ENCODE data around the gene LNX2.

The LNX2 gene

GRCh38 chr13:27660511-27660910 lies 40.2 kb upstream of the LNX2 start:
- TF ChIP-seq FOXP2 (optimal IDR thresholded peaks at IDR 0.05; ENCODE audit: borderline replicate concordance, extremely low read depth, extremely low read length, insufficient read depth) (no peak), POLR2AphosphoS5 (IDR thresholded peaks at IDR 0.05; ENCODE audit: low read depth, low read length) (no peak), SIN3A (IDR thresholded peaks at IDR 0.05; ENCODE audit: borderline replicate concordance, insufficient read depth, low read length) (no peak), REST (IDR thresholded peaks at IDR 0.05; ENCODE audit: insufficient read depth in 1 of 2, low read depth in 2 of 2, low read length in 2 of 2) (no peak), TAF1 (IDR thresholded peaks at IDR 0.05; ENCODE audit: borderline replicate concordance, insufficient read depth, low read length) (no peak)

- TF ChIP-seq REST (IDR thresholded peaks at IDR 0.05; ENCODE audit: insufficient read depth in 1 of 2, low read depth in 2 of 2, low read length in 2 of 2) (no peak), POLR2AphosphoS5 (IDR thresholded peaks at IDR 0.05; ENCODE audit: low read depth, low read length) (no peak), SIN3A (IDR thresholded peaks at IDR 0.05; ENCODE audit: borderline replicate concordance, insufficient read depth, low read length) (no peak), TAF1 (IDR thresholded peaks at IDR 0.05; ENCODE audit: borderline replicate concordance, insufficient read depth, low read length) (no peak), FOXP2 (optimal IDR thresholded peaks at IDR 0.05; ENCODE audit: borderline replicate concordance, extremely low read depth, extremely low read length, insufficient read depth) (no peak)
Observed at GRCh38 chr13:27659145-27659865, 39.0 kb upstream of the LNX2 start.

- TF ChIP-seq SIN3A (IDR thresholded peaks at IDR 0.05; ENCODE audit: borderline replicate concordance, insufficient read depth, low read length) (no peak), POLR2AphosphoS5 (IDR thresholded peaks at IDR 0.05; ENCODE audit: low read depth, low read length) (no peak), FOXP2 (optimal IDR thresholded peaks at IDR 0.05; ENCODE audit: borderline replicate concordance, extremely low read depth, extremely low read length, insufficient read depth) (no peak), REST (IDR thresholded peaks at IDR 0.05; ENCODE audit: insufficient read depth in 1 of 2, low read depth in 2 of 2, low read length in 2 of 2) (no peak), TAF1 (IDR thresholded peaks at IDR 0.05; ENCODE audit: borderline replicate concordance, insufficient read depth, low read length) (no peak)
Observed at GRCh38 chr13:27658546-27658945, 38.2 kb upstream of the LNX2 start.

GRCh38 chr13:27657724-27658123 lies 37.4 kb upstream of the LNX2 start:
- TF ChIP-seq SIN3A (IDR thresholded peaks at IDR 0.05; ENCODE audit: borderline replicate concordance, insufficient read depth, low read length), result no peak
- TF ChIP-seq REST (IDR thresholded peaks at IDR 0.05; ENCODE audit: insufficient read depth in 1 of 2, low read depth in 2 of 2, low read length in 2 of 2), result no peak
- no peak for TF ChIP-seq POLR2AphosphoS5 (IDR thresholded peaks at IDR 0.05; ENCODE audit: low read depth, low read length)
- no peak for TF ChIP-seq TAF1 (IDR thresholded peaks at IDR 0.05; ENCODE audit: borderline replicate concordance, insufficient read depth, low read length)
- no peak for TF ChIP-seq FOXP2 (optimal IDR thresholded peaks at IDR 0.05; ENCODE audit: borderline replicate concordance, extremely low read depth, extremely low read length, insufficient read depth)
